ACHN (cell line): ENCODE results near the gene RSPH6A.
A peak's percentile ranks its signal among the peaks of the same experiment; 100 is the strongest.

Source experiments
- DNase-seq: peaks from one replicate; pipeline ENCODE4 v3.0.0-alpha.2; 2015
- in situ Hi-C: cut with HindIII; loops from 2 replicates; pipeline ENCODE4 v1.10.0; 2017; ENCODE audit warnings: low sequenced_read_pairs, low pct_ligation_motif_present, low pct_unique_long_range_greater_than_20kb

The RSPH6A gene

DNA sequence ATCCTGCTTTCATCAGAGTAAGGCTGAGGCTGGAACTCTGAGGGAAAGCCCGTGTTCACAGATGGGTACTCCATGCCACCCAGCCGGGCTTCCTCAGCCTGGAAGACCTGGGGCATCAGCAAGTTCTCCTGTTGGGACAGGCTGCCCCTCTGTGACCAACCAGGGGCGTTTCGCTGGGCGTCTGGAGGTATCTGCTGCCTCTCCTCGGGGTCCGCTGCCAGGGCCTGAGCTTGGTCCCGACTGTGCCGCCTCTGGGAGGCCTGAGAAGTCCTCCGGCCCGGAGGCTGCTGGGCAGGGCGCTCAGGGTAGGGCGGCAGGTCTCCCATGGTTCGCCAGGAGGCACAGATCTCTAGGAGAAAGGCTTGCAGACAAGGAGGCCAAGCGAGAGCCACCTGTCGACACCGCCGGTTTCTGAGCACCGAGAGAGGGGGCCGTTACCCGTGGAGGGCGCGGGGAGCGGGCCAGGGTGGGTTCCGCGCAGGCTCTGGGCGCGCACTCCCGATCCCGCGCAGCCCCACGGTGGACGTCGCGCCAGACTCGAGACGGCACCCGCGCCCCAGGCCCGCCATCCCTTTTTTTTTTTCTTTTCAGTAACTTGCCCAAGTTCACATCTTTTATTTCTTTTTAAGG lies at the start of gene RSPH6A:
Gene RSPH6A, minus strand, starts transcription at position 458 of the 630 bp plus-strand sequence. Its CDS starts 132 bp downstream, at position 326.
- no peak for DNase-seq
- in situ Hi-C loops, result no loop called here

DNA sequence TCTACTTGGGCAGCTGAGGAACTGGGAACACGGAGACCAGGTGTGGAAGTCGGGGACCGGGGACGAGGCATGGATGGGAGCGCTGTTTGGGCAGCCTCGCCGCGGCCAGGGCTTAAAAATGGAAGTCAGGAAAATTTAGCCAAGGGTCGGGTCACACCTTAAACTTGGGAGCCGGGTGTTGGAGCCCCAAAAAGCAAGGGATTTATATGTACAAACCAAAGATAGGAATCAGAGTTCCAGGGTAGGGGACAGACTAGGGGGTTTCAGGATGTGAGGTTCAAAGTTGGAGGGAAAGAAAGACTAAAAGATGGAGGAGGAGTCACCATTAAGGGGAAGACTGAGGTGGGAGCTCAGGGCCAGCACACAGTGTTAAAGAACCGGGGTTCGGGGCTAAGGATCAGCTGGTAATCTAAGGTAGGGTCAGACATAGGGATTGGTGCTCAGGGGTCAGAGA lies 49.5 kb upstream of the RSPH6A start:
- DNase-seq, result no peak
- in situ Hi-C loops, result no loop called here

DNA sequence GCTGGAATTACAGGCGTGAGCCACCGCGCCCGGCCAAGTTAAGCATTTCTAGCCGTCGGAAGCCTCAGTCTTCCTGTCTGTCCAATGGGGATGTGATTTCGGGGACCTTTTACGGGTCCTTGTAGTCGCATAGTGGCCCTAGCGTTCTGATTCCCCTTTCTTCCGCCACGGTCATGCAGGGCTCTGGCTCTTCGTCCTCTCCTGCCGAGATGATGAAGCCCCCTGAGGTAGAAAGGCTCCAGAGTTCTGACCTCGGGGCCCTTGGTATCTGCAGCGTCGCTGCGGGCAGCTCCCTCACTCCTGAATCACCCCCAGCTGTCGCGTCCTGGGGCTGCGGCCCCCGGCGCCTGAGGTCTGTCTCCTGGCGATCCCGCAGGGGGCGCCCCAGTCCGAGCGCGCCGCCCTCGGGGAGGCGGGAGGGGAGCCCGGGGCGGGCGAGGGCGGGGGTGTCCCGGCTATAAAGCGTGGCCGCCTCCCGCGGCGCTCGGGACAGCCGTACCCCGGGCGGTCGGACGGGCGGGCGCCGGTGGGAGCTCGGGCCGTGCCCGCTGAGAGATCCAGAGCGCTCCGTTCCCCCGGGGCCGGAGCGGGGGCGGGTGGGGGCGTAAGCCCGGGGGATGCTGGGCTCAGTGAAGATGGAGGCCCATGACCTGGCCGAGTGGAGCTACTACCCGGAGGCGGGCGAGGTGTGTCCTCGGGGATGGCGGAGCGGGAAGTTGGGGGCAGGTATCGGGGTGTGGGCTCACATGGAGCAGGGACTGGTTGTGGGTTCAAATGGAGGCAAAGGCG lies 48.9 kb upstream of the RSPH6A start, which contains the start of gene FOXA3:
Gene FOXA3, plus strand, starts transcription at position 487 of the 789 bp plus-strand sequence. Its CDS starts 131 bp downstream, at position 618.
- in situ Hi-C loops, result no loop called here

DNA sequence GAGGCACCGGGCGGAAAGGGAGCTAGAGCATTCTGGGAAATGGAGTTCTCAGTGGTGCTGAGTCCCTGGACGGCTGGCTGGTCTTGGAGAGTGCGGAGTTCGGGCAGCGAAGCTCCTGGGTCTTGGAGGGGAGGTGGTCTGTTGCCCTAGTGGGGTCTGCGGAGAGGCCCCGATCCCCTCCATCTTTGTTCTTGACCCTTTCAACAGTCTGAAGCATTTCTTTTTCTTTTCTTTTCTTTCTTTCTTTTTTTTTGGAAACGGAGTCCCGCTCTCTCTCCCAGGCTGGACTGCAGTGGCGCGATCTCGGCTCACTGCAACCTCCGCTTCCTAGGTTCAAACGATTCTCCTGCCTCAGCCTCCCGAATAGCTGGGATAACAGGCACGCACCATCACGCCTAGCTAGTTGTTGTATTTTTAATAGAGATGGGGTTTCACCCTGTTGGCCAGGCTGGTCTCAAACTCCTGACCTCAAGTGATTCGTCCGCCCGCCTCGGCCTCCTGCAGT lies 48.3 kb upstream of the RSPH6A start:
- in situ Hi-C loops, result no loop called here
- no peak for DNase-seq

More for the DNA sequence above, 48.9 kb upstream of the RSPH6A start, which contains the start of gene FOXA3:
- DNase-seq, result peak; percentile 59

DNA sequence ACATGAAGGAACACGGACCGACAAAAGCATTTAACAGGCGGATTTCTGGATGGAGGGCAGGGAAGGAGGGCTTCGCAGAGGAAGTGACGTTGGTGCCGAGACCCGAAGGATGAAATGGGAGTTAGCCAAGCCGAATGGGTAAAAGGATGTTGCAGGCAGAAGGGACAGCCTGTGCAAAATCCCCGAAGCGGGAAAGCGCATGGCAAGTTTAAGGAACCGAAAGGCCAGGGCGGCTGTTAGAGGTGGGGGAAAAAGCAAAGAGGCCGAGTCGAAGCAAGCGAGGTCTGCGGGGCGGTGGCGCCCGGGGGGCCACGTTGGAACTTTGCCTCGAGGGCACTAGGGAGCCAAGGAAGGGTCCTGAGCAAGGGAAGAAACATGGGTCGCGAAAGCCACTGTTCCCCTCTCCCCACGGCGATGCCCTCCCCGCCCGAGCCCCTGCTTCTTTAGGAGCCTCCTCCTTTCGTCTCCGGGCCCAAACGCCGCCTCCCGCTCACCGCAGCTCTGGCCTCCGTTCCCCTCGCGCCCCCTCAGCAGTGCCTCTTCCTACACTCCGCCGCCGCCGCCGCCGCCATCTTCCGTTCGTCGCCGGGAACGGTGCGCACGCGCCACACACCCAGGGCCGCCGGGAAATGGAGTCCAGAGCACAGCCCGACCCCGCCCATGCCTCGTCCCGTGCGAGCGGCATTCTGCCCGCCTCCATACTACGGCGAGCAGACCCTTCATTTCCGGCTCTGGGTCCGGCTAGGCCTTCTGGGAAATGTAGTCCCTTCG lies 47.6 kb upstream of the RSPH6A start, which contains the start of gene SYMPK:
Gene SYMPK, minus strand, starts transcription at position 584 of the 771 bp plus-strand sequence. CDS start 8,652 bp downstream, outside the sequence.
- peak; percentile 96 for DNase-seq
- in situ Hi-C loops, result no loop called here

DNA sequence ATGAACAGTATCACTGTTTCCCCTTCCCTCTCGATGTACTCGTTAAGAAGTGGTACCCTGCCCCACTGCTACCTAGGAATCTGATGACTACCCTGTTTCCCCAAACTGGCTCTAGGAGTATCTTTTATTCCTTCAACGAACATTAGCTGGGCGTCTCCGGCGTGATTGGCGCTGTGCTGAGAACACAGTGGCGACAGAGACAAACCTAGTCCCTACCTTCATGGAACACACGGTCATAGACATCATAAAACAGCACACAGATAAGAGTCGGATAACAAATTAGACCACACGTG lies 47.1 kb upstream of the RSPH6A start:
- in situ Hi-C loops, result no loop called here
- no peak for DNase-seq

DNA sequence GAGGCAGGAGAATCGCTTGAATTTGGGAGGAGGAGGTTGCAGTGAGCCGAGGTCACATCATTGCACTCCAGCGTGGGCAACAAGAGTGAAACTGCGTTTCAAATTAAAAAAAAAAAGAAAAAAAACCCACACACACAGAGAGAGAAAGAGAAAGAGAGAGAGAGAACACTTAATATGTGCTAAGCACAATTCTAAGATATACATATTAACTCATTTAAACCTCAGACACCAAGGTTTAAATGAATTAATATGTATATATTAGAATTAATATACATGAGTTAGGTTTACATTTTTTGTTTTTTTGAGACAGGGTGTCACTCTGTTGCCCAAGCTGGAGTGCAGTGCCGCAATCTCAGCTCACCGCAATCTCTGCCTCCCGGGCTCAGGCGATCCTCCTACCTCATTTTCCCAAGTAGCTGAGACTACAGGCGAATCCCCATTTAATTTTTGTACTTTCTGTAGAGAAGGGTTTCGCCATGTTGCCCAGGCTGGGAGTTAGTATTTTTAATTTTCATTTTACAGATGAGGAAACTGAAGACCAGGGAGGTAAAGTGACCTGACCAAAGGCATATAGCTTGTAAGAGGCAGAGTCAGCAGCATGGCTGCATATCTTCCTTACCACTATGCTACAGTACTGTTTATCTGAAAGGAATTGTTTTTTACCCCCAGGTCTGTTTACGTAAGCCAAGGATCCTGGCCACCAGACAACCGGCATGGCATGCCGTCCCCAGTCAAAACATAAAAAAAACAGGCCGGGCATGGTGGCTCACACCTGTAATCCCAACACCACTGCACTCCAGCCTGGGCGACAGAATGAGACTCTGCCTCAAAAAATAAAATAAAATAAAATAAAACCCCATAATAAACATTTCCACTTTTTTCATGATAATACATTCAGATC lies 45.5 kb upstream of the RSPH6A start:
- in situ Hi-C loops, result no loop called here
- DNase-seq, result no peak

DNA sequence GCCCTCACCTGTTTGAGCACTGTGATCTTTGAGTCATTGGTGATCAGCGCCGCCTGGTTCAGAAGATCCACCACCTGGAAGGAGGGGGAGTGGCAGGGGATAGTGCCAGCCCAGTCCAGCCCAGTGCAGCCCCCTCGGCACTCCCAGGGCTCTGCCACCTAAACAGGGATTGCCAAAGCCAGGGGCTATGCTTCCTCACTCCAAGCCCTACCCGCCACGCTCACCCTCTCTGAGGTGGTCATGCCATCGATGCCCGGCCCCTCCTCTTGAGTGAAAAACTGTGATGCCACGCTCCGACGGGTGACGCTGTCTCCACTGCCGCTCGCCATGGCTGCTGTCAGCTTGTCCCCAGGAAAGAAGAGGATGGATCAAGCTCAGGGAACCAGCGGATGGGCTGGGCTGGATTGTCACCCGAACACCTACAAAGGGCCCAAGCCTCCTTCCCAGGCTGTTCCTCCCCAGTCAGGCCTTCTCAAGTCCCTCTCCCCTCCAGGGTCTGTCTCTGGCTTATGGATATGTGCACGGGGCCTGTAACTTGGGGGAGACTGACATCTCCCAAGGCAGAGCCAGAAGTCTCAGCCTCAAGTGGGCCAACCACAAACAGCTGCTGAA lies 39.2 kb upstream of the RSPH6A start:
- in situ Hi-C loops, result no loop called here
- no peak for DNase-seq

DNA sequence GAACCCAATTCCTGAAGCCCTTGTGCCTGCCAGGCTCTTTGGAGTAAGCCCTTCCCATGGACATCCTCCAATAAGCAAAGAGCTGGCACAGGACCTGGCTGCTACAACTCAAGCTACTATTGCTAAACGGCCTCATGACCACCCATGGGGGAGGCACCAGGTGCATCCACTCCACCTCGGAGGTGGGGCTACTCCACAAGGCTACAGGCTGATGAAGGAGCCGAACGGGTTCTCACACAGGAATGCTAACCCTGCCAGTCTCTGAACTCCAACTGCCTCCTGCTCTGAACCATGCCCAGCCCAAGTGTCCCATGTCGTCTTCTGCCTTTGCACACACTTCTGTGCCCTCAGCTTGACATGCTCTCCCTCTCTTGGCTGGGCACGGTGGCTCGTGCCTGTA lies 37.9 kb upstream of the RSPH6A start:
- in situ Hi-C loops, result no loop called here
- DNase-seq, result no peak

DNA sequence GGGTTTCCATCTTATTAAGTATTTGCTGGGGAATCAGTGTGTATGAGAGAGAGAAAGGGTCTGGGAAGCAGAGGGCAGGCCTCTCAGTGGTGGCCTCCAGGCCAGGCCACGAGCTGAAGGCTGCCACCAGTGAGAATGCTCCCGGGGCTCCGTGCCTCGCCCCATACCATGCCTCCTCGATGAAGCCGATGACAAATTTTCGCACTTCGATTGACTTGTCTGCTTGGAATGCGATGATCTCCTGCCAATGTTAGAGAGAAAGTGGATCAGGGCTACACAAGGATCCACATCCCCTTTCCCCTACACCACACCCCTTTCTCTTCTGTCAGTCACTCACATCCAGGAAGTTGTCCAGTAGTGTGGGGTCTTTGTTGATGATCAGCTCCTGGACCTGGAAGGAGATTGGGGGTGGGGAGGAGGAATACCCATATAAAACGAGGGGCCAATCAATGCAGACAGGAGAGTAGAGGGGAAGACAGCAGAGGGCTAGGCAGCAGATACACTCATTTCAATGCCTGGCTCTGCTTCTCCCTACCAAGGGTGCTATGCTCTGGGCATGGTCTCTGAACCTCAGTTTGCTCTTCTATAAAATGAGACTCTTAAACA lies 37.1 kb upstream of the RSPH6A start:
- in situ Hi-C loops, result no loop called here

DNA sequence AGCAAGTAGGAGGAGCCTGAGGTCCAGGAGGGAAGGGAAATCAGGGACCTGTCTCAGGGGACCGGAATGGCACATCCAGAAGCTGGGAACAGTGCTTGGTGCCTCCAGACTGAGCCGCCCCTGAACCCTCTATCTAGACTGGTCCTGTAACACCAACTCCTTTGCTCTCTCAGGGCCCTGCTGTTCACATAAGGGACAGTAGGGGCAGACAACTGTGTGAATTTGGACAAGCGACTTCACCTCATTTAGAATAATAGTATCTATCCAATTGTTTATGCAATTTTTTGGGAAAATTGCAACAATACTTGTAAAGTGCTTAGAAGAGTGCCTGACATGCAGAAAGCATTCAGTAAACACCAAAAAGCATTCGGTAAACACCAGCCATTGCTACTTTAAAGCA lies 33.8 kb upstream of the RSPH6A start:
- in situ Hi-C loops, result no loop called here
- DNase-seq, result no peak

More for the DNA sequence above, 37.1 kb upstream of the RSPH6A start:
- no peak for DNase-seq

DNA sequence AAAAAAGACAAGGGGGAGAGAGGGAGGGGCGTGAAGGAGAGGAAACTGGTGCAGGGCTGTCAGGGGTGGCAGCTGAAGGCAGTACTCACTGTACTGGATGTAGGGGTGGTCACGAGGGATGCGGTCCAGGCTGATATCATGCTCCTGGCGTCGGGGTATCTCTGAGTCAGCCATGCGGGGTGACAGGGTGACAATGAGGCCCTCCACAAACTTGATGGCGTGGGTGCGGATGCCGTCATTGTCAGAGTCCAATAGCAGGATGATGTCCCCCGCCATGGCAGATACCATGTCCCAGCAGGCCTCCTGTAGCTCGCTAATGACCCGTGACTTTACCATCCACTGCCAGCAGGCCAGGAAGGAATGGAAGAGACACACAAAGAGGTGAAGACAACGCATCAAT lies 32.6 kb upstream of the RSPH6A start:
- in situ Hi-C loops, result no loop called here
- no peak for DNase-seq

DNA sequence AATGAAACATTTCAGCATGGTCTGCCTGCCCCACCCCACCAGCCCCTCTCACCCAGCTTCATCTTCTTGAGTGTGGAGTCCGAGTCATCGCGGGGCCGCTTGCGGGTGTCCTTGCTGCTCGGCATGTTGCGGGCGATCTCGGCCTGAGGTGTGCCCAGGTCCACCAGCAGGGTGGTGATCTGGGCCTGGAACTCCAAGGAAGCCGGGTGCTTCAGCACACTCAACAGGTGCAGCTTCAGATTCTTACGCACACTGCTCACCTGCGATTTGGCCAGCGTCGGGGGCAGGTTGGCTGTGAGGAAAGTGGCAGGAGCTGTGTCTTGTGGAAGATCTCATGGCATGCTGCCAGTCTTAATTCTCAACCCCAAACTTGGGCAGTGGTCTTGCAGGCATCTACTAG lies 27.1 kb upstream of the RSPH6A start:
- no peak for DNase-seq
- in situ Hi-C loops, result no loop called here

DNA sequence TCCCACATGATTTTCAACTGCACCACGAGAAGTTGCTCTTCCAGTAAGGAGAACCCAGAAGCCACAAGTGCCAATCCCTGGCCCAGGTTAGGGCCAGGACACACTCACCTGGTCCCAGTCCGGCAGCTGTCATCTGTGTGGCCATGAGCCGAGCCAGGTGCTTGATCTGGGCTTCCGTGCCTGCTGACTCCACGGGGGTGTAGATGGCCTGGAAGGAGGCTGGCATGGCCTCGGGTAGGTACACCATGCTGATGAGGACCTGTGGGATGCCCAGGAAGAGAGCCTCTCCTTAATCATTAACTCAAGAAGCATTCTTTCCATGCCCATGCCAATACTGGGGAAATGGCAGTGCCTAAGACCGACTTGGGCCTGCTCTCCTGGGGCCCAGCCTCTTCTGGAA lies 19.9 kb upstream of the RSPH6A start:
- DNase-seq, result peak; percentile 45
- in situ Hi-C loops, result no loop called here

DNA sequence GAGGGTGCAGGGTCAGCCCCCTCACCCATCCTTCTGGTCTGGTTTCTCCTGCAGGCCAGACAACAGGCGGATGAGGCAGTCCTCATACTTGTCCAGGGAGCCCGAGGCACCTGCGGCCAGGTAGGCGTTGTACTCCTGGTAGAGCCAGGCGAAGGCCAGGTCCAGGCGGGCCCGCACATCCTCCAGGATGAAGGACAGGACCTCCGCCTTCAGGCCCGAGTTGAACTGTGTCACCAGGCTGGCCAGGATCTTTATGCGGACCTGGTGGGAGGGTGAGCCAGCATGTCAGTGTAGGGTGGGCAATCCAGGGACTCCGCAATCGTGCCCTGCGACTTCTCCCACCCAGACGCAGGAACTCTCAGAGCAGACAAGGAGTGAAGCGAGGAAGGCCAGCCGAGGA lies 13.8 kb upstream of the RSPH6A start:
- DNase-seq, result no peak
- in situ Hi-C loops, result no loop called here

DNA sequence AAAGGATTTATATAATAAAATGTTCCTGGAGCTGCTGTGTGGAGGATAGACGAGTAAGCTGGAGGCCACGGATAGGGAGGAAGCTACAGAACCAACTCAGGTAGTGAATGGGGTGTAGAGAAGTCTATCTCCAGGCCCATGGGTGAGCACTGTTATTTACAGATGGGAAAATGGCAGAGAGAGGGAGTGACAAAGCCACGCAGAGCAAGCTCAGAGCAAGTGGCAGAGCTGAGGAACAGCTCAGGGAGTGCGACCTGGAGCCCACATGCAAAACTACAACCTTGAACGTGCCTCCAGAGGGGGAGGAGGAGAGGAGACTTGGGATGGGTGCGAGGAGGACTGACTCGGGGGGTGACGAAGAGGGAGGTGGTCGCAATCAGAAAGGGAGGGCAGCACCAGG lies 13.4 kb upstream of the RSPH6A start:
- in situ Hi-C loops, result no loop called here
- DNase-seq, result no peak

DNA sequence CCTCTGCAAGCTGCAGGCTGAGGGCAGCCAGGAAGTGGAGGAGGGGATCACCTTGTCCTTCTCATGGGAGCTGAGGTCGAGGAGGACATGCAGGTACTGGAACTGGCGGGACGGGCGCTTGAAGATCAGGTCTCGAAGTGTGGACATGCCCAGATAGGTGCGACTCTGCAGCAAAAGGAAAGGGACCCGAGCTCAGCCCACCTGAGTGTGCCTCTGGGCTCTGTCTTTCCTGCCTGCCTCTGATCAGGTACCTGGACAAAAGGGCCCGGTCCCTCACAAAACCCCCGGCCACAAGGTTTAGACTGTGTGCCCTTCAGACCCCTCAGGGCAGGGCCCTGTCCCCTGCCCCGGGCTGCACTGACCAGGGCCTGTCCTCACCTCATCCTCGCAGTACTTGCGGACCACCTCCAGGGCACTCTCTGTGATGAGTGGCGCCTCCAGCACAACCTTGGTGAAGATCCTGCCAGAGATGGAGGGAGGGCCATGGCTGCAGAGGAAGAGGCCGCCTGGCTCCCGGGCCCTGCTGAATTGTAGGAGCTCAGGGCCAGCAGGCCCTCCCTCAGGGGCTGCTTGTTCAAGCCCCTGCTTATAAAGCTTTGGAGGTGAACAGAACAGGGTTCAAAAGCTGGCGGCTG lies 12.5 kb upstream of the RSPH6A start:
- in situ Hi-C loops, result no loop called here

More for the DNA sequence above, 12.5 kb upstream of the RSPH6A start:
- no peak for DNase-seq
